Endothelial cell of umbilical vein (primary cell): ENCODE results near the gene EPN2. TPM values are rescaled to one million over a fixed set of nuclear protein-coding genes. Genes with fewer than 3 reads are reported as not detected.

ENCODE experiments used
- BruUV-seq: library from RNA; stranded (reverse); fragments of 400-500 nt; replicated peaks from 2 replicates; lab custom pipeline; 2021; lab: Mats Ljungman, UMichigan
- CTCF ChIA-PET: fragments of 300-600, 350-600 bp; sonication (Branson Sonifier 250); formaldehyde crosslinking; loops from one replicate; lab custom pipeline; 2021; ENCODE audit warnings: antibody characterized with exemption, inconsistent platforms; lab: Charles Lee
- POLR2A ChIA-PET: fragments of 300-600, 350-600 bp; sonication (Branson Sonifier 250); formaldehyde crosslinking; loops from one replicate; lab custom pipeline; 2021; ENCODE audit warnings: antibody characterized with exemption, inconsistent platforms; lab: Charles Lee
- DNase-seq: peaks from one replicate; pipeline ENCODE4 v3.0.0-alpha.2; 2011; ENCODE audit warnings: low read depth, low spot score
- FAIRE-seq: peaks from 2 replicates; lab custom pipeline; 2011; peaks lifted over from hg19 to GRCh38; lab: Jason Lieb, UNC
- H2AFZ ChIP-seq: 2 replicates; pipeline ENCODE4 v1.6.0; 2012; ENCODE audit warnings: low read depth, low read length, control low read depth, inconsistent platforms
- H3K27ac ChIP-seq: 2 replicates; pipeline ENCODE4 v1.5.1; 2011; ENCODE audit warnings: low read depth, mild to moderate bottlenecking, control low read depth, low read length, moderate library complexity; ENCODE audit not compliant: insufficient read depth
- H3K27me3 ChIP-seq, 2 experiments: 2 replicates each; pipeline versions ENCODE4 v1.6.0 to v1.6.1; 2011; ENCODE audit warnings: low read length in 2 of 2, mixed read lengths in 1 of 2; ENCODE audit not compliant: control insufficient read depth in 2 of 2, insufficient read depth in 2 of 2
- H3K36me3 ChIP-seq, 2 experiments: 2 replicates in 1 of 2; 3 replicates in 1 of 2; pipeline ENCODE4 v1.5.1; 2011; ENCODE audit warnings: low read length in 2 of 2, mild to moderate bottlenecking in 1 of 2, moderate library complexity in 1 of 2; ENCODE audit not compliant: control insufficient read depth in 2 of 2, insufficient read depth in 2 of 2; ENCODE audit errors: extremely low read depth in 1 of 2
- H3K4me1 ChIP-seq: 3 replicates; pipeline ENCODE4 v1.5.1; 2011; ENCODE audit warnings: mild to moderate bottlenecking, low read length; ENCODE audit not compliant: control insufficient read depth, insufficient read depth; ENCODE audit errors: extremely low read depth
- H3K4me2 ChIP-seq: 2 replicates; pipeline ENCODE4 v1.6.1; 2011; ENCODE audit warnings: low read length, control low read depth, mixed read lengths; ENCODE audit not compliant: insufficient read depth
- H3K4me3 ChIP-seq, 3 experiments: fragments of 200-600 bp in 1 of 3; sonication (generic), shearing (Covaris generic) in 1 of 3; replicated peaks in 1 of 3; 2 replicates each; pipeline ENCODE4 v1.5.1; 2011 to 2016; ENCODE audit warnings: control low read depth in 3 of 3, low read length in 3 of 3, mild to moderate bottlenecking in 2 of 3, inconsistent platforms in 1 of 3, low read depth in 1 of 3, moderate library complexity in 1 of 3; ENCODE audit not compliant: insufficient read depth in 1 of 3
- H3K79me2 ChIP-seq: 2 replicates; pipeline ENCODE4 v1.6.0; 2012; ENCODE audit warnings: low read length, inconsistent platforms; ENCODE audit not compliant: control insufficient read depth, insufficient read depth
- H3K9ac ChIP-seq: replicated peaks from 2 replicates; pipeline ENCODE3; 2011; ENCODE audit warnings: low read length, control low read depth; ENCODE audit not compliant: insufficient read depth; ENCODE audit errors: extremely low read depth
- H3K9me1 ChIP-seq: replicated peaks from 3 replicates; pipeline ENCODE4 v1.6.0; 2011; ENCODE audit warnings: mild to moderate bottlenecking, low read length; ENCODE audit not compliant: control insufficient read depth, insufficient read depth; ENCODE audit errors: extremely low read depth
- H3K9me3 ChIP-seq: replicated peaks from 2 replicates; pipeline ENCODE4 v1.5.1; 2012; ENCODE audit warnings: low read length, inconsistent platforms; ENCODE audit not compliant: control insufficient read depth, insufficient read depth
- H4K20me1 ChIP-seq: replicated peaks from 2 replicates; pipeline ENCODE3; 2011; ENCODE audit warnings: mild to moderate bottlenecking, low read length; ENCODE audit not compliant: control insufficient read depth, insufficient read depth; ENCODE audit errors: extremely low read depth
- CTCF ChIP-seq, 2 donors: IDR thresholded peaks; 1 replicate in 1 of 2; 2 replicates in 1 of 2; pipeline ENCODE4 v1.5.1; 2011; ENCODE audit warnings: low read length in 2 of 2, mild to moderate bottlenecking in 2 of 2, moderate library complexity in 2 of 2, control low read depth in 1 of 2, inconsistent platforms in 1 of 2, low read depth in 1 of 2; ENCODE audit not compliant: insufficient read depth in 1 of 2; ENCODE audit errors: extremely low read depth in 1 of 2
- EZH2 ChIP-seq: IDR thresholded peaks from 2 replicates; pipeline ENCODE4 v1.6.1; 2012; ENCODE audit warnings: borderline replicate concordance, low read depth, mild to moderate bottlenecking, moderate library complexity, low read length, inconsistent platforms; ENCODE audit not compliant: severe bottlenecking
- FOS ChIP-seq: IDR thresholded peaks from 2 replicates; pipeline ENCODE4 v1.6.1; 2011; ENCODE audit warnings: mild to moderate bottlenecking, low read length, moderate library complexity, borderline replicate concordance; ENCODE audit not compliant: insufficient read depth
- GATA2 ChIP-seq: IDR thresholded peaks from 2 replicates; pipeline ENCODE4 v1.7.0; 2011; ENCODE audit warnings: low read depth, mild to moderate bottlenecking, moderate library complexity, mixed read lengths, low read length; ENCODE audit not compliant: insufficient read length, insufficient read depth
- JUN ChIP-seq: IDR thresholded peaks from 2 replicates; pipeline ENCODE4 v1.6.1; 2011; ENCODE audit warnings: borderline replicate concordance, low read depth; ENCODE audit not compliant: insufficient read length, insufficient read depth
- MAX ChIP-seq: IDR thresholded peaks from 2 replicates; pipeline ENCODE4 v1.6.1; 2011; ENCODE audit not compliant: insufficient read depth, insufficient read length
- MYC ChIP-seq: IDR thresholded peaks from one replicate; pipeline ENCODE4 v1.6.1; 2011; ENCODE audit warnings: mild to moderate bottlenecking, low read depth, low read length
- POLR2A ChIP-seq: IDR thresholded peaks from 2 replicates; pipeline ENCODE4 v1.6.1; 2012; ENCODE audit warnings: low read depth, mild to moderate bottlenecking, control low read depth, low read length
- POLR2AphosphoS5 ChIP-seq: IDR thresholded peaks from 2 replicates; pipeline ENCODE4 v1.6.1; 2012; ENCODE audit warnings: low read depth, mild to moderate bottlenecking, control low read depth, low read length, moderate library complexity; ENCODE audit not compliant: insufficient read depth
- dilution Hi-C: fragments of 300-500 bp; cut with MboI; formaldehyde crosslinking; loops from one replicate; pipeline ENCODE4 v1.15.0; 2019; ENCODE audit warnings: low sequenced_read_pairs; ENCODE audit not compliant: extremely low pct_ligation_motif_present
- intact Hi-C: fragments of 100-400 bp; cut with micrococcal nuclease; formaldehyde crosslinking; loops from one replicate; pipeline ENCODE4 v1.10.0; 2022
- polyA plus RNA-seq, 4 experiments: library from polyadenylated mRNA; depleted of rRNA in 3 of 4; stranded (reverse) in 3 of 4; unstranded in 1 of 4; fragments of >200 nt; gene quantifications; 2 replicates each; pipeline versions ENCODE4 v1.2.1 to v1.2.3, GENCODE V29; 2011 to 2012; ENCODE audit warnings: missing spikeins in 1 of 4
- total RNA-seq: library from RNA; stranded (reverse); gene quantifications from 2 replicates; pipeline ENCODE4 v1.2.3, GENCODE V29; 2021

Gene EPN2
- total and polyA plus RNA-seq, 2 donors (not counting 3 experiments of a cell fraction or from before 2014, with no cell fraction given) = 40.3 to 70.5 TPM

- no peak for TF ChIP-seq EZH2
- no peak for TF ChIP-seq POLR2AphosphoS5
- TF ChIP-seq MAX = no peak
- TF ChIP-seq JUN = no peak
- no peak for TF ChIP-seq GATA2
- TF ChIP-seq MYC = no peak
- no peak for TF ChIP-seq CTCF (IDR thresholded peaks at IDR 0.05; ENCODE audit: extremely low read depth in 1 of 2, insufficient read depth in 1 of 2, low read depth in 1 of 2, low read length in 2 of 2)
- no peak for TF ChIP-seq FOS
- no peak for TF ChIP-seq POLR2A
- dilution Hi-C loops (no loop called here), intact Hi-C loops (no loop called here)
- DNase-seq (no peak), FAIRE-seq (peak; percentile 44)
- no peaks in the 10 kb centered on the region for H3K9me1 ChIP-seq
- peaks cover 2 to 6% of the 10 kb centered on the region in 2 experiments for H3K36me3 ChIP-seq
- H3K4me2 ChIP-seq = no peak overlapping the region
- ChIA-PET POLR2A (no interaction called here), CTCF (interaction anchor here (1.3 kb wide), 2 partner anchors 11 to 21 kb away, joined by 4 to 5 read pairs; no protein-coding TSS in a partner anchor)
- H2AFZ ChIP-seq = no peak overlapping the region
- peaks cover 46% of the 10 kb centered on the region for H3K79me2 ChIP-seq
- no peaks in the 10 kb centered on the region for H3K9me3 ChIP-seq
- no peak overlapping the region for H3K9ac ChIP-seq
- no peaks in the 10 kb centered on the region for H4K20me1 ChIP-seq
- H3K27me3 ChIP-seq = no peaks in the 10 kb centered on the region
- H3K4me1 ChIP-seq = peaks cover 17% of the 10 kb centered on the region
- H3K27ac ChIP-seq = no peak overlapping the region
- no TSS peak for BruUV-seq
- H3K4me3 ChIP-seq = no peak overlapping the region
Observed at GRCh38 chr17:19269641-19270040, 32.5 kb downstream of the EPN2 start.
